Smooth muscle cell (in vitro differentiated cells): Measurements from ENCODE around the gene UTF1. TPM values are rescaled to one million over a fixed set of nuclear protein-coding genes. Genes with fewer than 3 reads are reported as not detected.

Experiments
- DNase-seq: peaks from one replicate; lab custom pipeline; 2025; ENCODE audit not compliant: unreplicated experiment; lab: John Stamatoyannopoulos, UW
- H2AFZ ChIP-seq: fragments of 200-600 bp; sonication (generic); 2 replicates; pipeline ENCODE4 v1.6.0; 2016; ENCODE audit warnings: antibody characterized with exemption, low read depth, mild to moderate bottlenecking
- H3F3A ChIP-seq: fragments of 200-600 bp; sonication (generic); 2 replicates; pipeline ENCODE4 v1.6.0; 2017; ENCODE audit warnings: antibody characterized with exemption, low read depth
- H3K27ac ChIP-seq: fragments of 200-600 bp; sonication (generic); 2 replicates; pipeline ENCODE4 v1.5.1; 2016; ENCODE audit warnings: low read depth, mild to moderate bottlenecking
- H3K27me3 ChIP-seq: fragments of 200-600 bp; sonication (generic); 2 replicates; pipeline ENCODE4 v1.6.1; 2016; ENCODE audit warnings: low read depth, mild to moderate bottlenecking
- H3K36me3 ChIP-seq: fragments of 200-600 bp; sonication (generic); 2 replicates; pipeline ENCODE4 v1.5.1; 2016; ENCODE audit warnings: low read depth
- H3K4me1 ChIP-seq: fragments of 200-600 bp; sonication (generic); 2 replicates; pipeline ENCODE4 v1.5.1; 2016; ENCODE audit warnings: low read depth
- H3K4me2 ChIP-seq: fragments of 200-600 bp; sonication (generic); 2 replicates; pipeline ENCODE4 v1.6.0; 2016; ENCODE audit warnings: mild to moderate bottlenecking
- H3K4me3 ChIP-seq: fragments of 200-600 bp; sonication (generic); 2 replicates; pipeline ENCODE4 v1.5.1; 2016; ENCODE audit warnings: mild to moderate bottlenecking
- H3K79me2 ChIP-seq: fragments of 200-600 bp; sonication (generic); 2 replicates; pipeline ENCODE4 v1.6.0; 2016; ENCODE audit warnings: low read depth, mild to moderate bottlenecking
- H3K9ac ChIP-seq: fragments of 200-600 bp; sonication (generic); 2 replicates; pipeline ENCODE4 v1.6.0; 2016; ENCODE audit warnings: low read depth
- H3K9me3 ChIP-seq: fragments of 200-600 bp; sonication (generic); replicated peaks from 2 replicates; pipeline ENCODE4 v1.5.1; 2016; ENCODE audit warnings: low read depth
- H4K20me1 ChIP-seq: fragments of 200-600 bp; sonication (generic); 2 replicates; pipeline ENCODE4 v1.6.0; 2016; ENCODE audit warnings: low read depth
- CTCF ChIP-seq: fragments of 200-600 bp; sonication (generic); IDR thresholded peaks from 2 replicates; pipeline ENCODE4 v1.5.1; 2017; ENCODE audit warnings: borderline replicate concordance, mild to moderate bottlenecking, antibody characterized with exemption; ENCODE audit not compliant: insufficient read depth, poor library complexity, severe bottlenecking
- WGBS: methylation state at CpG from one replicate; pipeline ENCODE4 v1.1.7; 2016; ENCODE audit warnings: low lambda C conversion rate; 5-methylcytosine and 5-hydroxymethylcytosine counted together
- polyA plus RNA-seq: library from polyadenylated mRNA; unstranded; fragments of >200 nt; fragmentation: Nextera tagmentation; extraction: Ambion mirVana; gene quantifications from 2 replicates; pipeline ENCODE4 v1.2.1, GENCODE V29; 2016
- total RNA-seq: library from RNA; depleted of rRNA; stranded (reverse); fragments of >200 nt; gene quantifications from 2 replicates; pipeline ENCODE4 v1.2.3, GENCODE V29; 2014

Gene UTF1
- total and polyA plus RNA-seq, 2 experiments from 2014 or later, result not detected

GRCh38 chr10:133189726-133190125 lies 40.3 kb upstream of the UTF1 start:
- H3K4me3 ChIP-seq, result no peak overlapping the region
- H4K20me1 ChIP-seq, result no peaks in the 10 kb centered on the region
- H3K9me3 ChIP-seq, result no peaks in the 10 kb centered on the region
- TF ChIP-seq CTCF, result no peak
- WGBS, result 99% methylated on average over 11 of the region's 14 CpGs
- DNase-seq, result no peak
- H3K4me2 ChIP-seq, result no peak overlapping the region
- H3K36me3 ChIP-seq, result no peaks in the 10 kb centered on the region
- no peak overlapping the region for H3K27ac ChIP-seq
- no peak overlapping the region for H3K9ac ChIP-seq
- no peaks in the 10 kb centered on the region for H3K27me3 ChIP-seq
- H3F3A ChIP-seq, result no peaks in the 10 kb centered on the region
- H3K4me1 ChIP-seq, result no peaks in the 10 kb centered on the region
- H2AFZ ChIP-seq, result no peak overlapping the region
- H3K79me2 ChIP-seq, result no peaks in the 10 kb centered on the region

GRCh38 chr10:133190225-133190624 lies 39.8 kb upstream of the UTF1 start:
- WGBS, result 98% methylated on average over 10 of the region's 10 CpGs
- H3K4me2 ChIP-seq, result no peak overlapping the region
- no peak overlapping the region for H3K4me3 ChIP-seq
- H3F3A ChIP-seq, result no peaks in the 10 kb centered on the region
- no peaks in the 10 kb centered on the region for H3K4me1 ChIP-seq
- no peak overlapping the region for H3K27ac ChIP-seq
- no peak for DNase-seq
- H2AFZ ChIP-seq, result no peak overlapping the region
- no peaks in the 10 kb centered on the region for H3K79me2 ChIP-seq
- no peaks in the 10 kb centered on the region for H3K36me3 ChIP-seq
- H3K9me3 ChIP-seq, result no peaks in the 10 kb centered on the region
- TF ChIP-seq CTCF, result no peak
- H4K20me1 ChIP-seq, result no peaks in the 10 kb centered on the region
- H3K27me3 ChIP-seq, result no peaks in the 10 kb centered on the region
- H3K9ac ChIP-seq, result no peak overlapping the region

GRCh38 chr10:133191651-133192050 lies 38.4 kb upstream of the UTF1 start:
- Histone ChIP-seq H3K4me3 (no peak overlapping the region), H2AFZ (no peak overlapping the region), H3K79me2 (no peaks in the 10 kb centered on the region), H3K36me3 (no peaks in the 10 kb centered on the region), H3K4me2 (no peak overlapping the region), H3K27ac (no peak overlapping the region), H3K9ac (no peak overlapping the region), H3K4me1 (no peaks in the 10 kb centered on the region), H4K20me1 (no peaks in the 10 kb centered on the region), H3K9me3 (no peaks in the 10 kb centered on the region), H3K27me3 (no peaks in the 10 kb centered on the region), H3F3A (no peaks in the 10 kb centered on the region)
- WGBS, result 96% methylated on average over 4 of the region's 4 CpGs
- TF ChIP-seq CTCF, result no peak
- no peak for DNase-seq

- TF ChIP-seq CTCF, result no peak
- H3F3A ChIP-seq, result no peaks in the 10 kb centered on the region
- no peaks in the 10 kb centered on the region for H3K79me2 ChIP-seq
- no peaks in the 10 kb centered on the region for H3K36me3 ChIP-seq
- no peak overlapping the region for H3K9ac ChIP-seq
- H3K4me1 ChIP-seq, result no peaks in the 10 kb centered on the region
- H3K4me3 ChIP-seq, result no peak overlapping the region
- H4K20me1 ChIP-seq, result no peaks in the 10 kb centered on the region
- H3K9me3 ChIP-seq, result no peaks in the 10 kb centered on the region
- no peak overlapping the region for H3K27ac ChIP-seq
- 90% methylated on average over 4 of the region's 4 CpGs for WGBS
- H2AFZ ChIP-seq, result no peak overlapping the region
- H3K27me3 ChIP-seq, result no peaks in the 10 kb centered on the region
- DNase-seq, result no peak
- H3K4me2 ChIP-seq, result no peak overlapping the region
Observed at GRCh38 chr10:133194151-133194550, 35.9 kb upstream of the UTF1 start.
